Neutrophil (primary cell): ENCODE measurements around the gene RSPH9.
"Not testable (repeated sequence)": the region's sequence is repeated elsewhere in the genome, so short reads cannot be mapped to it uniquely, and the experiment has no call there.

Source experiments
- H3K27ac ChIP-seq: fragments of 200-600 bp; sonication (generic); 2 replicates; pipeline ENCODE4 v1.5.1; 2016; ENCODE audit warnings: mild to moderate bottlenecking, moderate library complexity
- H3K27me3 ChIP-seq: fragments of 200-600 bp; sonication (generic); 2 replicates; pipeline ENCODE4 v1.6.0; 2016; ENCODE audit warnings: mild to moderate bottlenecking
- H3K36me3 ChIP-seq: fragments of 200-600 bp; sonication (generic); 2 replicates; pipeline ENCODE4 v1.5.1; 2017
- H3K4me1 ChIP-seq, 2 experiments: fragments of 200-600 bp in 1 of 2; sonication (generic) in 1 of 2; 1 replicate in 1 of 2; 2 replicates in 1 of 2; pipeline versions ENCODE4 v1.5.1 to v1.6.1; 2013 to 2016; ENCODE audit warnings: low read depth in 1 of 2, low read length in 1 of 2, mild to moderate bottlenecking in 1 of 2, moderate library complexity in 1 of 2; ENCODE audit not compliant: control insufficient read depth in 1 of 2, insufficient read depth in 1 of 2
- H3K4me3 ChIP-seq, 2 experiments: fragments of 200-600 bp in 1 of 2; sonication (generic) in 1 of 2; 1 replicate in 1 of 2; 2 replicates in 1 of 2; pipeline ENCODE4 v1.5.1; 2013 to 2016; ENCODE audit warnings: low read depth in 1 of 2, low read length in 1 of 2, mild to moderate bottlenecking in 1 of 2, moderate library complexity in 1 of 2
- H3K9me3 ChIP-seq: fragments of 200-600 bp; sonication (generic); 2 replicates; pipeline ENCODE4 v1.5.1; 2016
- TF ChIP-seq, protein P1 (sequence below): fragments of 200-600 bp; sonication (generic); IDR thresholded peaks from 2 replicates; pipeline ENCODE4 v1.5.1; 2016; ENCODE audit warnings: antibody characterized with exemption

The RSPH9 gene

DNA sequence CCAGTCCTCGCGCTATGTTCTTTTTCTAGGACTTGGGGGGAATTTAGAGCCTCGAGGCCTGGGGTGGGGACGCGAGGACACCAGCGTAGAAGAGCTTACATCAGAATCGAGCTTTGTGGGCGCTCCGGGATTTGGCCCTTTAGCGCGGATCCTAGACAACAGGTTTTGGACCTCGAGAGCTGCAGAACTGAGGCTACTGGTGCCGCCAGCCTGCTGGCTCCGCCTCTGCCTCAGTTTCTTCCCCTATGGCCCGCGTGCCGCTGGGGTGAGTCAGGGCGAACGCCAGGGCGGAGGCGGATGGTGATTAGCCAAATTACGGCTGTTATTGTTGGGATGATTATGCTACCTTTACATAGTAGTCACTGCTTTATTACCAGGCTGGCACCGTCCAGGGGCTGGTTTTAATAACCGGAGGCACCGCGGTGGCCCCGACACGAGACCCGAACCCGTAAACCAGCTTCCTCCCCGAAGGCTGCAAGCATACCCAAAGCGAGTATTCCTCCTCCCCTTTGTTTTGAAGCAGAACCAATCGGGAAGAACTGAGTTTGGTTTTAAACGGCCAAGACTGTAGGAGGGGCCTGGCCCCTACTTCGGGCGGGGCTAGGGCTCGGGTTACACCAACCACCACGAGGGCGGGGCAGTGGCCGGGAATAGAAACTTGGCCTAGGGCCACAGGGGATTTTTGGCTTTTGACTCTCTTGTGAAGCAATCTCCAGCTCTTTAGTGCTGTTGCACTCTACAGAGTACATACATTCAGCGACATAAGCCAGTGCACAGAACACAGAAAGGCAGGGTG is 15.1 kb upstream of the RSPH9 start:
- Histone ChIP-seq H3K4me3 (peak overlapping the region; percentile 93 to 95), H3K4me1 (peaks cover 42 to 43% of the 10 kb centered on the region in 2 experiments), H3K36me3 (peaks cover 15% of the 10 kb centered on the region), H3K9me3 (no peaks in the 10 kb centered on the region), H3K27me3 (no peaks in the 10 kb centered on the region), H3K27ac (peak overlapping the region; percentile 88)
- TF ChIP-seq, protein P1, sequence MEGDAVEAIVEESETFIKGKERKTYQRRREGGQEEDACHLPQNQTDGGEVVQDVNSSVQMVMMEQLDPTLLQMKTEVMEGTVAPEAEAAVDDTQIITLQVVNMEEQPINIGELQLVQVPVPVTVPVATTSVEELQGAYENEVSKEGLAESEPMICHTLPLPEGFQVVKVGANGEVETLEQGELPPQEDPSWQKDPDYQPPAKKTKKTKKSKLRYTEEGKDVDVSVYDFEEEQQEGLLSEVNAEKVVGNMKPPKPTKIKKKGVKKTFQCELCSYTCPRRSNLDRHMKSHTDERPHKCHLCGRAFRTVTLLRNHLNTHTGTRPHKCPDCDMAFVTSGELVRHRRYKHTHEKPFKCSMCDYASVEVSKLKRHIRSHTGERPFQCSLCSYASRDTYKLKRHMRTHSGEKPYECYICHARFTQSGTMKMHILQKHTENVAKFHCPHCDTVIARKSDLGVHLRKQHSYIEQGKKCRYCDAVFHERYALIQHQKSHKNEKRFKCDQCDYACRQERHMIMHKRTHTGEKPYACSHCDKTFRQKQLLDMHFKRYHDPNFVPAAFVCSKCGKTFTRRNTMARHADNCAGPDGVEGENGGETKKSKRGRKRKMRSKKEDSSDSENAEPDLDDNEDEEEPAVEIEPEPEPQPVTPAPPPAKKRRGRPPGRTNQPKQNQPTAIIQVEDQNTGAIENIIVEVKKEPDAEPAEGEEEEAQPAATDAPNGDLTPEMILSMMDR: no peak

DNA sequence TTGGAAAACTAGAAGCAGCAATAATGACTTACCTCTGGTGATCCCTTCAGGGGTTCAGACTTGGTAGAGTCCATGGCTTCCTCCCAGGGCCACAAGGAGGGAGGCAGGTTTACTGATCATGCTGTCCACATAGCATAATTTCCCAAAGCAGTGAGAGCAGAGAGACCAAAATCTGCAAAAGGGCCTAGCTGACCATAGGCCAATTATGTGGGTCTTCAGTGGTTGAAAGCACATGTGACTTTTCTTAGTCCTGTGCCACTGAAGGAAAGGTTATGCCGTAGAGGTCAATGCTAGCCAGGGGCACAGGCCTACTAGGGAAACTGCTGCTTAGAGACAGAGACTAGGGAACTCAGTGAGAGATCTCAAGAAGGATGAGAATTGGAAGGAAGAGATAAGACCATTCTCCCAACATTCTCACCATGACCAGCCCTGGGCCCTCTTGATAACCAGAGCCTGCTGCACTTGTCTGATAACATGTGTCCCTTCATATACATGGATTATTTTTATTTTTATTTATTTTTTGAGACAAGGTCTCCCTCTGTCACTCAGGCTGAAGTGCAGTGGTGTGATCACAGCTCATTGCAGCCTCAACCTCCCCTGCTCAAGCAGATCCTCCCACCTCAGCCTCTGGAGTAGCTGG is 13.7 kb upstream of the RSPH9 start:
- Histone ChIP-seq H3K36me3 (peaks cover 1% of the 10 kb centered on the region), H3K27ac (no peak overlapping the region), H3K4me1 (peaks cover 47 to 52% of the 10 kb centered on the region in 2 experiments), H3K9me3 (no peaks in the 10 kb centered on the region), H3K4me3 (no peak overlapping the region), H3K27me3 (no peaks in the 10 kb centered on the region)
- TF ChIP-seq, protein P1: no peak

DNA sequence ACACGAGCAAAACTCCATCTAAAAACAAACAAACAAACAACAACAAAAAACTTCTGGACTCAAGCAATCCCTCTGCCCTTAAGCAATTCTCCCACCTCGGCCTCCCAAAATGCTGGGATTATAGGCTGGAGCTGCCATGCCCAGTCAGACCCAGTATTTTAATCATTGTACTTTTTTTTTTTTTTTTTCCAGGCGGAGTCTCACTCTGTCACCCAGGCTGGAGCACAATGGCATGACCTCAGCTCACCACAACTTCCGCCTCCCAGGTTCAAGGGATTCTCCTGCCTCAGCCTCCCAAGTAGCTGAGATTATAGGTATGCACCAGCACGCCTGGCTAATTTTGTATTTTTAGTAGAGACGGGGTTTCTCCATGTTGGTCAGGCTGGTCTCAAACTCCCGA is 11.8 kb upstream of the RSPH9 start:
- H3K36me3 ChIP-seq, H3K9me3 ChIP-seq, H3K4me3 ChIP-seq, H3K27me3 ChIP-seq, H3K27ac ChIP-seq: not testable (repeated sequence)
- H3K4me1 ChIP-seq: peaks cover 41 to 42% of the 10 kb centered on the region in 2 experiments

DNA sequence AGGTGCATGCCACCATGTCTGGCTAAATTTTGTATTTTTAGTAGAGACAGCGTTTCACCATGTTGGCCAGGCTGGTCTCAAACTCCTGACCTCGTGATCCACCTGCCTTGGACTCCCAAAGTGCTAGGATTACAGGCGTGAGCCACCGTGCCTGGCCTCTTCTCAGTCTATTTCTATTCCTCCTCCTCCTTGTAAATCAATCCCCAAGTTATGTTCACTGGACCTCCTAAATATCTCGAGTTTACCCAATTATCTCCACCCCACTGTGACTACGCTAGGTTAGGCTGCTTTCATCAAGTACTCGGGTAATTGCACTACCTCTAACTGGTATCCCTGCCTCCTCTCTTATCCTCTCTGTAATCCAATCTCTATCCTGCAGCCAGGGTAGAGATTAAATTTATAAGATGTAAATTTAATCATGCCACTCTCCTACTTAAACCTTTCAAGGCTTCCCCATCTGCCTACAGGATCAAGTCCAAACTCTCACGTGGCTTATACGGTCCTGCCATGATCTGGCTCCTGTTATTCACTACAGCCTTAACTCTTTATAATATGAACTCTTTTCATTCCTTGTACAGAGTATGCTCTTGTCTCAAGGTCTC is 10.0 kb upstream of the RSPH9 start:
- TF ChIP-seq, protein P1: no peak
- Histone ChIP-seq H3K27me3 (no peaks in the 10 kb centered on the region), H3K4me3 (peak overlapping the region in 1 of 2 experiments; percentile 87), H3K27ac (peak overlapping the region; percentile 82), H3K36me3 (peaks cover 24% of the 10 kb centered on the region), H3K4me1 (peaks cover 29 to 30% of the 10 kb centered on the region in 2 experiments), H3K9me3 (no peaks in the 10 kb centered on the region)

DNA sequence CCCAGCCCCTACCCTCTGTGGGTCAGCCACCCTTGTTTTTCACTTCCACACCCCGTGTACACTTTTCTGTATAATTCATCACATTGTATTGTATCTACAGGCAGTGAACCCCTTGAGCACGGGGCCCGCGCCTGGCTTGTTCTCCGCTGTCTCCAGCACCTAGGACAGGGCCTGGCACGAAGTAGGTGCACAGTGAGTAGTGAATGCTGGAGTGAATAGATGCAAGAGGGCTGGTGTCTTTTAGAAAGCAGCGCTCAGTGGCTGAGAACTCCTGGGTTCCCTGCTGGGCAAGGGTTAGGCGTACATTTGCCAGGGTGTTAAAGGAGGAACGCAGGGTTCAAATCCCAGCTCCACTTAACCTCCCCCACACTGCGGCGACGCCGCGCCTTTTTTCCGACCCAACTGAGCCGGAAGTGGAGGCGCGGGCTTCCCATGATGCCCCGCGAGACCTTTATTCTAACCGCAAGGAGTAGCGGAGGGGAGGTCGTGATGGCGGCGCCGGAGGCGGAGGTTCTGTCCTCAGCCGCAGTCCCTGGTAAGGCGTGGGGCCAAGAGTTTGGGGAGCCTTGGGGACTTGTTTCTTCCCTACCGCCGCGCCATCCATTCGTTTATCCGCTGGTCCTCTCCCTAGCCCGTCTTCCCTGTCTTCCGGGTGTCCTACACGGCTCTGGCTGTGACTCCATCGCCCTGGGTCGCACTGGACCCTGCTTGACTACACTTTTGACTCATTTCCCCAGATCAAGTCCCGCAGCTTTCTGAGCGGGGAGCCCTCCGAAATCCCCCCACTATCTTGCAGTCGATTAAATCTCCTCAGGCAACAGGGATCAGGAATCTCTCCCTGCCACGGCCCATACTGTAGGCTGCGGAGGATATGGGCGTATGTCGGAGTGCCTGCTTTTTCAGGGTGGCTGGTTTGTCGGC is 9.2 kb upstream of the RSPH9 start, which contains the start of gene MAD2L1BP:
TSS of gene MAD2L1BP (plus strand) at position 454 of the 921 bp plus-strand sequence. CDS start at position 490, 36 bp downstream.
- Histone ChIP-seq H3K4me1 (peaks cover 22 to 23% of the 10 kb centered on the region in 2 experiments), H3K4me3 (peak within 1 kb of the TSS; percentile 85 to 87), H3K9me3 (no peaks in the 10 kb centered on the region), H3K27me3 (no peaks in the 10 kb centered on the region), H3K36me3 (peaks cover 32% of the 10 kb centered on the region), H3K27ac (peak within 1 kb of the TSS; percentile 82)
- TF ChIP-seq, protein P1: no peak
